ENCODE results near the gene PHF1. TPM values are rescaled to one million over a fixed set of nuclear protein-coding genes. Genes with fewer than 3 reads are reported as not detected.
A peak's percentile ranks its signal among the peaks of the same experiment; 100 is the strongest.

Gene PHF1
- total RNA-seq, 1 donor from 2014 or later: 73.2 TPM

GRCh38 chr6:33412140-33413009 is 1.6 kb downstream of the PHF1 start:
- peak overlapping the region; percentile 100 for H3K27ac ChIP-seq

GRCh38 chr6:33413241-33414120 is 2.7 kb downstream of the PHF1 start:
- peak overlapping the region; percentile 100 for H3K27ac ChIP-seq
- H3K27me3 ChIP-seq: no peaks in the 10 kb centered on the region
- TF ChIP-seq POLR2A (IDR thresholded peaks at IDR 0.05) (no peak), POLR2AphosphoS5 (IDR thresholded peaks at IDR 0.05; ENCODE audit: insufficient read depth in 1 of 2, low read depth in 1 of 2) (no peak), CTCF (IDR thresholded peaks at IDR 0.05) (no peak)
- no peak for DNase-seq (ENCODE audit: extremely low spot score in 2 of 2)
- intact Hi-C loops (cut with DNase I): no loop called here
- H3K36me3 ChIP-seq: peaks cover 0 to 31% of the 10 kb centered on the region in 2 donors
- H3K4me1 ChIP-seq: peaks cover 56% of the 10 kb centered on the region
- no peaks in the 10 kb centered on the region for H3K9me3 ChIP-seq
- H3K4me3 ChIP-seq: no peak overlapping the region

More at GRCh38 chr6:33412140-33413009, 1.6 kb downstream of the PHF1 start:
- peak in 1 of 2 donors; percentile 87 for DNase-seq (ENCODE audit: extremely low spot score in 2 of 2)
- no peak for TF ChIP-seq CTCF (IDR thresholded peaks at IDR 0.05)
- TF ChIP-seq POLR2AphosphoS5 (IDR thresholded peaks at IDR 0.05; ENCODE audit: insufficient read depth in 1 of 2, low read depth in 1 of 2): no peak
- TF ChIP-seq POLR2A (IDR thresholded peaks at IDR 0.05): no peak
- intact Hi-C loops (cut with DNase I): no loop called here
- Histone ChIP-seq H3K9me3 (no peaks in the 10 kb centered on the region), H3K4me3 (peak overlapping the region in 1 of 2 donors; percentile 93), H3K27me3 (no peaks in the 10 kb centered on the region), H3K36me3 (peaks cover 0 to 31% of the 10 kb centered on the region in 2 donors), H3K4me1 (peaks cover 52% of the 10 kb centered on the region)

GRCh38 chr6:33414592-33415271 is 3.9 kb downstream of the PHF1 start:
- DNase-seq (ENCODE audit: extremely low spot score in 2 of 2): no peak
- Histone ChIP-seq H3K9me3 (no peaks in the 10 kb centered on the region), H3K36me3 (peaks cover 0 to 31% of the 10 kb centered on the region in 2 donors), H3K27me3 (no peaks in the 10 kb centered on the region), H3K4me1 (peaks cover 63% of the 10 kb centered on the region), H3K4me3 (no peak overlapping the region), H3K27ac (no peak overlapping the region)
- TF ChIP-seq POLR2AphosphoS5 (IDR thresholded peaks at IDR 0.05; ENCODE audit: insufficient read depth in 1 of 2, low read depth in 1 of 2): no peak
- TF ChIP-seq CTCF (IDR thresholded peaks at IDR 0.05): no peak
- no peak for TF ChIP-seq POLR2A (IDR thresholded peaks at IDR 0.05)
- intact Hi-C loops (cut with DNase I): loop anchor here (5.0 kb wide), 1 partner anchor 97 kb away; the partner anchor contains the start of gene ZBTB22

- no peak overlapping the region for H3K4me3 ChIP-seq
- H3K9me3 ChIP-seq: no peaks in the 10 kb centered on the region
- peaks cover 0 to 31% of the 10 kb centered on the region in 2 donors for H3K36me3 ChIP-seq
- DNase-seq (ENCODE audit: extremely low spot score in 2 of 2): no peak
- peak overlapping the region; percentile 98 for H3K27ac ChIP-seq
- H3K27me3 ChIP-seq: no peaks in the 10 kb centered on the region
- intact Hi-C loops (cut with DNase I): loop anchor here (5.0 kb wide), 1 partner anchor 99 kb away; the partner anchor contains the start of gene ZBTB22
- peaks cover 66% of the 10 kb centered on the region for H3K4me1 ChIP-seq
- TF ChIP-seq CTCF (IDR thresholded peaks at IDR 0.05) (no peak), POLR2A (IDR thresholded peaks at IDR 0.05) (no peak), POLR2AphosphoS5 (IDR thresholded peaks at IDR 0.05; ENCODE audit: insufficient read depth in 1 of 2, low read depth in 1 of 2) (no peak)
Measured at GRCh38 chr6:33415831-33416230, 5.0 kb downstream of the PHF1 start.

Data from vagina (tissue), 2 donors.